Activated CD4-positive, alpha-beta T cell treated with anti-CD3 and anti-CD28 coated beads, Interleukin-2, amount 10 ng/mL, durations not matched to agents 24 days and 14 days (primary cell): Measurements from ENCODE around the gene PIAS2. TPM values are rescaled to one million over a fixed set of nuclear protein-coding genes. Genes with fewer than 3 reads are reported as not detected.
A peak's percentile ranks its signal among the peaks of the same experiment; 100 is the strongest.
"Not testable (repeated sequence)": the region's sequence is repeated elsewhere in the genome, so short reads cannot be mapped to it uniquely, and the experiment has no call there.

ENCODE experiments used
- DNase-seq: peaks from one replicate; pipeline ENCODE4 v3.0.0; 2022
- H3K27ac Mint-ChIP-seq: one replicate; pipeline ENCODE4 v1.8.0; 2022; ENCODE audit warnings: mild to moderate bottlenecking, mixed read lengths
- H3K27me3 Mint-ChIP-seq: one replicate; pipeline ENCODE4 v1.8.0; 2022; ENCODE audit warnings: mixed read lengths
- H3K36me3 Mint-ChIP-seq: one replicate; pipeline ENCODE4 v1.8.0; 2022; ENCODE audit warnings: low read depth, mild to moderate bottlenecking, mixed read lengths
- H3K4me1 Mint-ChIP-seq: one replicate; pipeline ENCODE4 v1.8.0; 2021; ENCODE audit warnings: mixed read lengths
- H3K4me3 Mint-ChIP-seq: one replicate; pipeline ENCODE4 v1.8.0; 2022; ENCODE audit warnings: mild to moderate bottlenecking, moderate library complexity, mixed read lengths
- H3K9me3 Mint-ChIP-seq: one replicate; pipeline ENCODE4 v1.8.0; 2021; ENCODE audit warnings: mixed read lengths
- intact Hi-C: fragments of 100-400 bp; cut with micrococcal nuclease; formaldehyde crosslinking; loops from one replicate; pipeline ENCODE4 v1.15.1; 2023
- total RNA-seq: library from RNA; stranded (reverse); gene quantifications from 2 replicates; pipeline ENCODE4 v1.2.3, GENCODE V29; 2022

Gene PIAS2, protein sequence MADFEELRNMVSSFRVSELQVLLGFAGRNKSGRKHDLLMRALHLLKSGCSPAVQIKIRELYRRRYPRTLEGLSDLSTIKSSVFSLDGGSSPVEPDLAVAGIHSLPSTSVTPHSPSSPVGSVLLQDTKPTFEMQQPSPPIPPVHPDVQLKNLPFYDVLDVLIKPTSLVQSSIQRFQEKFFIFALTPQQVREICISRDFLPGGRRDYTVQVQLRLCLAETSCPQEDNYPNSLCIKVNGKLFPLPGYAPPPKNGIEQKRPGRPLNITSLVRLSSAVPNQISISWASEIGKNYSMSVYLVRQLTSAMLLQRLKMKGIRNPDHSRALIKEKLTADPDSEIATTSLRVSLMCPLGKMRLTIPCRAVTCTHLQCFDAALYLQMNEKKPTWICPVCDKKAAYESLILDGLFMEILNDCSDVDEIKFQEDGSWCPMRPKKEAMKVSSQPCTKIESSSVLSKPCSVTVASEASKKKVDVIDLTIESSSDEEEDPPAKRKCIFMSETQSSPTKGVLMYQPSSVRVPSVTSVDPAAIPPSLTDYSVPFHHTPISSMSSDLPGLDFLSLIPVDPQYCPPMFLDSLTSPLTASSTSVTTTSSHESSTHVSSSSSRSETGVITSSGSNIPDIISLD
- total RNA-seq, result 33.9 and 39.3 TPM in 2 replicates

DNA sequence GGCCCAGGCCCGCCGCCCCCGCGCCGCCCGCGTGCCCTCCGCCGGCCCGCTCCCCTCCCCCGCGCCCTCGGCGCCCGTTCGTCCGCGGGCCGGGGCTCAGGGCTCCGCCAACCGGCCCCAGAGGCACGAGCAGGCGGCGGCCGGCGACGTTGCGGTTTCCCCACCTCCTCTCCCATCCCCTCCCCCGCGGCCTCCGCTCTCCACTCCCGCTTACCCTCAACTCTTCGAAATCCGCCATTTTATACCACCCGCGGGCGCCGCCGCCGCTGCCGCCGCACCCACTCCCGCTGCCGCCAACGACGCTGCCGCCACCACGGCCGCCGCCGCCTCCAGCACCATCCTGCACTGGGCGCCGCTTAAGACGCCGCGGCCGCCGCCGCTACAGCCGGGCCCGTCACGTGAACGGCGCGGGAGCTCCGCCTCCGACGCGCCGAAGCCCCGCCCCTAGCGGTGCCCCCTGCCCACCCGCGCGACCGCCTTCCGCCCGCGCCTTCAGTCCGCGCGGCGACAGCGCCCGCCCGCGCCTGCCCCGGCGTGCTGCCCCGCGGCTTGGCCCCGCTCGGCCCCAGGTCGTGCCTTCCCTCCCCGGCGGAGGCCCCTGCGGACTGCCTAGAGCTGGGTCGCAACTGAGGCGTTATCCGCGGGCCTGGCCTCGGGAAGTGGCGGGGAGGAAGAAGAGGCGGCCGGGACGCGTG lies at the start of gene PIAS2, which contains the start of gene KATNAL2:
PIAS2 (minus strand) TSS at position 400 of the 695 bp plus-strand sequence; CDS start at position 238, 162 bp downstream.
KATNAL2 (plus strand) TSS at position 495 of the 695 bp plus-strand sequence. CDS start 29,271 bp downstream, outside the sequence.
- Mint-ChIP-seq H3K27me3 (peaks cover 13% of the 10 kb centered on the region), H3K4me1 (peaks cover 42% of the 10 kb centered on the region), H3K9me3 (no peaks in the 10 kb centered on the region), H3K4me3 (peak within 1 kb of the TSS; percentile 93), H3K27ac (peak within 1 kb of the TSS; percentile 90), H3K36me3 (peaks cover 1% of the 10 kb centered on the region)
- intact Hi-C loops, result loop anchor here (2.0 to 10.0 kb wide), 6 partner anchors 26 to 1014 kb away; partner anchors contain the start of genes SMAD2 and ST8SIA5
- peak; percentile 93 for DNase-seq

DNA sequence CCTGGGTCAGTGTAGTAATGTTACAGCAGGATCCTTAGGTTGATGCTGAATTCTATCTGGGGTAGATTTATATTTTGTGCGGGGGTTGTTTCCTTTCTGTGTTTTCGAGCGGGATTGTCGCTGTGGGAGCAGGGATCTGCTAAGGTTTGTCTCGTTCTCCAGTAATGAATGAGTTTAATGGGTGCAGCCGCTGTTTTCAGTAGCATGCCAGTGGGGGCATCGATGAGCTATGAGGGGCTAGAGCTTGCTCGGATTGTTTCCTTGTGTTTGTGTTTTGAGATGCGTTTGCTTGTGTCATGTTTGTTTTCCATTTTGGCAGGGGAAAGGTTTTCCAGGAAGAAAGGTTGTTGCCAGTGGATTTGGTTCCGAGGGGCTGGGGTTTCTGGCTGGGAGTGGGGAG lies 49.0 kb upstream of the PIAS2 start:
- H3K4me3 Mint-ChIP-seq, H3K9me3 Mint-ChIP-seq, H3K4me1 Mint-ChIP-seq, DNase-seq, H3K27me3 Mint-ChIP-seq, H3K36me3 Mint-ChIP-seq, H3K27ac Mint-ChIP-seq, intact Hi-C loops: not testable (repeated sequence)

DNA sequence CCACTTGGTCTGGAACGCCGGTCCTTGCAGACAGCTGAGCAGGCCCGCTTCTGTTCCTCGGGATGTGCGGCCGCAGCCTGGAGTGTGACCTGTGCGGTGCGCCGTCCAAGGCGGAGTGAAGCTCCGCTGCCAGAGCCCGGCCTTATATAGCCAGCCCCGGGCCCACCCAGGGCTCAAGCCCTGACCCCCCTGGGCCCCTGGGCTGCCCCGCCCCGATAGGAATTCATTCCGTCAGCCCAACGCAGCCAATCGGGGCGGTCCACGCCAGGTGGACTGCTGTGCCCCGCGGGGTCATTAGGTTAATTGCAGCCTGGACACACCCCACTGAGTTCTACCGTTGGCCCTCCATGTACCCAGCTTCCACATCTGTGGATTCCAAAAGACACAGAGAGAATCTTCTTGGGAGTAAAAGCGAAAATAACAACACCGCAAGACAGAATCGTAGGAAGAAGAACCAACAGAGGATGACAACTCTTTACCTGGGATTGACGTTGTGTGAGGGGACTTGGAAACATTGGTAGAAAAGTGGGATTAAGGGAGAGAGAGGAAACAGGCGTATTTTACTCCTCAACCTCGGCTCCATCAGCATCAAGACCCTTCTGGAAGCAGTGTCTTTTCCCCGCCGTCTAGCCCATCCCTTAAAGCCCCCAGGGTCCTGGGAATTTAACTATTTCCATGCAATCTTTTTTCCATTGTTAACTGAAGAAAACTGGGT lies 47.4 kb upstream of the PIAS2 start:
- H3K36me3 Mint-ChIP-seq, H3K9me3 Mint-ChIP-seq, H3K4me1 Mint-ChIP-seq, H3K27ac Mint-ChIP-seq, intact Hi-C loops, H3K27me3 Mint-ChIP-seq, H3K4me3 Mint-ChIP-seq: not testable (repeated sequence)
- peak; percentile 62 for DNase-seq

DNA sequence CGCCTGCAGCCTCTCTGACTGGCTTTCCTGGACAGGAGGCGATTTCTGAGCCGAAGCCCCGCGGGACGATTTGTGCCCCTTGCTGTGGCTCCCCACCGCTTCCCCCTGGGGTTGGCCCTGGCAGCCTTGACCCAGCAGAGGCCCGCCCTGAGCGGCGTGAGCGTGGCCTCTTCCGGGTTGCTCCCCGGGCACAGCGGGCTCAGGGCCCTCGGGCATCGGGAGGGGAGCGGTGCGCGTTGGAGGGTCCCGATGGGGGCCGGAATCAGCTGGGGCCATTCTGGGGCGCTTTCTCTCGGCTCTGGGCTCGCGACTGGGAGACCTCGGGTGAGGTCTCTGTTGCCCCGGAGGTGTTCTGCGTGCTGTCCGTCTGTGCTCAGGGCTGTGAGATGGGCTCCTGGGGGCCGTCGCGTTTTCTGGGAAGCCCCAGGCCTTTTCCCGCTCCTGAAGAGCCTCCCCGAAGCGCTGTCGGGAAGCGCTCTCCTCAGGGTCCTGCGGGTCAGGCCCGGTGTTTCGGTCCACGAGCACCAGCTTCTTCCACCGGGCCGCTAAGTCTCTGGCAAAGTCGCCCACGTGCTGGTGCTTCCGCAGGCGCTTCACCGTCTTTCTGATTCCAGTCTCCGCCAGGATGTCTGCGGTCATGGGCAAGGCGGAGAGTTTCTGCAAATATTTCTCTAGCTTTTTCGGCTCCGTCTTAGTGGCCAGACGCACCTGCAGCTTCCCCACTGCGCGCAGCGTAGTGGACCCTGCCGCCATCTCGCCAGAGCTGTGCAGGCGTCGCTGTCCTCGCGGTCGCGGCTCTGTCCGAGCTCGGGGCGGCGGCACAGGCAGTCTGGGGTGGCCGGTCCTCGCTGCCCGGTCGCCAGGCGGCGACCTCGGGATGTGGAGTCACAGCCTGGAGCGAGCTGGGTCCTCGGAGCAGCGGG lies 46.6 kb upstream of the PIAS2 start:
- H3K9me3 Mint-ChIP-seq, DNase-seq, H3K36me3 Mint-ChIP-seq, H3K27ac Mint-ChIP-seq, intact Hi-C loops, H3K4me3 Mint-ChIP-seq, H3K4me1 Mint-ChIP-seq, H3K27me3 Mint-ChIP-seq: not testable (repeated sequence)

DNA sequence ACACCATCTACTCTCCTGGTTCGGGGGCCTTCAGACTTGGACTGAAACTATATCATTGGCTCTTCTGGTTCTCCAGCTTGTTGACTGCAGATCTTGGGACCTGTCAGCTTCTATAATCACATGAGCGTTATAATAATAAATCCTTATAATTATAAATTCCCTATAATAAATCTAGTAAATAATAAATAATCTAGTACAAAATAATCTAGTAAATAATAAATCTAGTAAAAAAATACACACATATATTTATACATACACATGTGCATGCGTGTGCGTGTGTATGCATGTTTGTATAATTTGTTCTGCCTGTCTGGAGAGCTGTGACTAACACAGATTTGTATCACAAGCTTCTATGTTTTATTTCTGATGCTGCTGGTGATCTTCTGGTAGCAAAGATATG lies 40.9 kb upstream of the PIAS2 start:
- H3K36me3 Mint-ChIP-seq, result no peaks in the 10 kb centered on the region
- H3K4me1 Mint-ChIP-seq, result no peaks in the 10 kb centered on the region
- intact Hi-C loops, result no loop called here
- DNase-seq, result no peak
- H3K27ac Mint-ChIP-seq, result no peak overlapping the region
- H3K9me3 Mint-ChIP-seq, result peaks cover 3% of the 10 kb centered on the region
- H3K27me3 Mint-ChIP-seq, result no peaks in the 10 kb centered on the region
- H3K4me3 Mint-ChIP-seq, result no peak overlapping the region

DNA sequence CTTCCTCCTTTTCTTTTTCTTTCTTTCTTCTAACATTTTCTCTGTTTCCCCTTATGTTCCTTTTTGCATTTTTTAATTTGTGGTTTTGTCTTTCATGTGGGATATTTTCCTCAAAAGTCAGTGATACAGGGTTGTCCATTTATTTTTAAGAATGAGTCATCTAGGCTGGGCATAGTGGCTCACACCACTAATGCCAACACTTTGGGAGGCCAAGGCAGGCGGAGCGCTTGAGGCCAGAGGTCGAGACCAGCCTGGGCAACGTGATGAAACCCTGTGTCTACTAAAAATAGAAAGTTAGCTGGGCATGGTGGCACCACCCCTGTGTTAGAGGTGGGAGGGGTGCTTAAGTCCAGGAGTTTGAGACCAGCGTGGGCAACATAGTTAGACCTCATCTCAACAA lies 35.9 kb upstream of the PIAS2 start:
- intact Hi-C loops, result no loop called here
- Mint-ChIP-seq H3K27me3 (peaks cover 4% of the 10 kb centered on the region), H3K36me3 (no peaks in the 10 kb centered on the region), H3K4me3 (no peak overlapping the region), H3K27ac (no peak overlapping the region), H3K4me1 (no peaks in the 10 kb centered on the region), H3K9me3 (no peaks in the 10 kb centered on the region)
- DNase-seq, result no peak

DNA sequence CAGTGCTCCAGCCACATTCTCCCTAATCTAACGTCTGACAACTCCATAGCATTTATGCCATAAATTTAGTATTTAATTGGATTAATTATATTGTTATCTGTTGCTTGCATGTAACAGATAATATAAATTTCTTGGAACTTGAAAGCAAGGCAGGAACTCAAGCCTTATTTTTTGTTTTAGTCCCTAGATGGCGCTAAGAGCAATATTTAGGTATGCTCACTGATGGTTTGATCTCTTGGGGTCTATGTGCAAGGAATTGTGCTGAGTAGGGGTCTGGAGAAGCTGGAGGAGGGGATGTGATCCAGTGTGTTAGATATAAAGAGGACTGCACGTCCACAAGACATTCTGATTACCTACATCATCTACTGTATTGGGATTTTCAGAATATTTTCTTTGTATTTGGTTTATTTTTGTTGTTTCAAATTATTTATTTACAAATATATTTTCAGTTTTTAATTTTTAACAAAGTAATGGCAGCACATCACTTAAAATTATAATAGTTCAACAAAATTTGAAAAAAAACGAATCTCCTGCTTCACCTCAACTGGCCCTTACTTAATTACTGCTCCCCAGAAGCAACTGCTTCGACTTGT lies 32.9 kb upstream of the PIAS2 start:
- DNase-seq, result no peak
- Mint-ChIP-seq H3K9me3 (no peaks in the 10 kb centered on the region), H3K4me1 (no peaks in the 10 kb centered on the region), H3K27me3 (peaks cover 6% of the 10 kb centered on the region), H3K27ac (no peak overlapping the region), H3K4me3 (no peak overlapping the region), H3K36me3 (no peaks in the 10 kb centered on the region)
- intact Hi-C loops, result no loop called here

DNA sequence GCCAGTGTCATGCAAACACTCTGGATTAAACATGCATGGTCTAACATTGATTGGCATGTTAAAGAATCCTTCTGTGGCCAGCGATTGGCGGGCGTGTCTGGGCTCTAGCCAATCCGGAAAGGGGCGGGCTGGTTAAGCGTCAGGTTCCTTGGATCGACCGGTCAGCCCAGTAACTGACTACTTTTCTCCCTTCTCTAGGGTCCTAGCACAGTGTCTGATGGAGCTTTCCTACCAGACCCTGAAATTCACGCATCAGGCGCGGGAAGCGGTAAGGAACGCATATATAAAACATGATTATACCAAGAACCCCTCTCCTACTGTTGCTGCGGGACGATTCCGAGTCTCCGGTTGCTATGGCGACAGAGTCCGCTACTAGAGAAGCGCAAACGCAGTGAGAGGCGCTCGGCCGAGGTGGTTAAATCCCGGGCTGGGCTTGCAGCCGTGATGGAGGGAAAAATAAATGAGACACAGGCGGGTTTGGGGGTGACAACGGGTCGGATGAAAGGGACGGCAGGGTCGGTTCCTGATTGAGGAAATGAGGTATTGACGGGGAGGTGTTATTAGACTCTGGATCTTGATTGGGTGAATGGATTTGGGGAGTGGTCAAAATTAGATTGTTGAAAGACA lies 29.5 kb upstream of the PIAS2 start:
- intact Hi-C loops, result loop anchor here (2.0 kb wide), 1 partner anchor 30 kb away; the partner anchor contains the start of genes KATNAL2 and PIAS2
- Mint-ChIP-seq H3K27me3 (peaks cover 12% of the 10 kb centered on the region), H3K36me3 (no peaks in the 10 kb centered on the region), H3K9me3 (no peaks in the 10 kb centered on the region), H3K27ac (no peak overlapping the region), H3K4me1 (no peaks in the 10 kb centered on the region), H3K4me3 (no peak overlapping the region)
- peak; percentile 88 for DNase-seq

DNA sequence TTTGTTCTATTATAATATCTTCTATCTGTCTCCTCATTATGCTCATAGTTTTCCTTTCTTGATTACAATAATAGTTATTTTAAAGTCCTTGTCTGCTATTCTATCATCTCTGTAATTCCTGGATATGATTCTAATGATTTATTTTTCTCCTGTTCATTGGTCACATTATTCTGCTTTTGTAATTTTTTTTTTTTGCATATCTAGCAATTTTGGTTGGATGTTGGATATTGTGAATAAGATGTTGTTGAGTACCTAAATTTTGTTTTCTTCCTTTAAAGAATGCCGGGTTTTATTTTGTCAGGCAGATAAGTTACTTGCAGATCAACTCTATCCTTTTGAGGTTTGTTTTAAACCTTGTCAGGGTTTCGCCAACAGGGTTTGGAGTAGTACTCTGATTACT lies 25.3 kb upstream of the PIAS2 start:
- Mint-ChIP-seq H3K4me1 (no peaks in the 10 kb centered on the region), H3K4me3 (no peak overlapping the region), H3K27me3 (peaks cover 7% of the 10 kb centered on the region), H3K27ac (no peak overlapping the region), H3K9me3 (no peaks in the 10 kb centered on the region), H3K36me3 (no peaks in the 10 kb centered on the region)
- DNase-seq, result no peak
- intact Hi-C loops, result no loop called here

DNA sequence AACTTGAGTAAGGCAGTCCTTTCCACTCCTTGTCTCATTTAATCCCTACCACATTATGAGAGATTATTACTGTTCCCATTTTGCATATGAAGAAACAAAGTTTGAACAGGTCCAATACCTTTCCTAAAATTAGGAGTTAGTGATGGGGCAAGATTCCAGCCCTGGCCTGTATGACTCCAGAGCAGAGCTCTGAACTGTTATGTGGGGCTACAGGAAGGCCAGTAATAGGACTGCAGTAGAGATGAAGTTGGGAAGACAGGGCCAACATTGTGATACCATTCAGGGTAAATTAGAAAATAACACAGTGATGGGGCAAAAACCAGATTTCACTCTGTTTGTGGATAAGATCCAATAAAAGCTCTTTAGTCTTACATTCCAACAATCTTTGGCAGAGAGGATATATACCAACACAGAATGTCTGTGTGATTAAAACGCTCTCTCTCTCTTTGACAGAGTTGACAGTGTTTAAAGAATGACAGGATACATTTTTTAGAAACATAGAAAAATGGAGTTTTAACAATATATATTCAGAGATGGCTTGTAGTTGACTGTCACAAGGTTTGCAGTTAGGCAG lies 22.8 kb upstream of the PIAS2 start:
- Mint-ChIP-seq H3K9me3 (no peaks in the 10 kb centered on the region), H3K27me3 (peaks cover 5% of the 10 kb centered on the region), H3K27ac (no peak overlapping the region), H3K36me3 (no peaks in the 10 kb centered on the region), H3K4me1 (no peaks in the 10 kb centered on the region), H3K4me3 (no peak overlapping the region)
- intact Hi-C loops, result no loop called here
- no peak for DNase-seq

DNA sequence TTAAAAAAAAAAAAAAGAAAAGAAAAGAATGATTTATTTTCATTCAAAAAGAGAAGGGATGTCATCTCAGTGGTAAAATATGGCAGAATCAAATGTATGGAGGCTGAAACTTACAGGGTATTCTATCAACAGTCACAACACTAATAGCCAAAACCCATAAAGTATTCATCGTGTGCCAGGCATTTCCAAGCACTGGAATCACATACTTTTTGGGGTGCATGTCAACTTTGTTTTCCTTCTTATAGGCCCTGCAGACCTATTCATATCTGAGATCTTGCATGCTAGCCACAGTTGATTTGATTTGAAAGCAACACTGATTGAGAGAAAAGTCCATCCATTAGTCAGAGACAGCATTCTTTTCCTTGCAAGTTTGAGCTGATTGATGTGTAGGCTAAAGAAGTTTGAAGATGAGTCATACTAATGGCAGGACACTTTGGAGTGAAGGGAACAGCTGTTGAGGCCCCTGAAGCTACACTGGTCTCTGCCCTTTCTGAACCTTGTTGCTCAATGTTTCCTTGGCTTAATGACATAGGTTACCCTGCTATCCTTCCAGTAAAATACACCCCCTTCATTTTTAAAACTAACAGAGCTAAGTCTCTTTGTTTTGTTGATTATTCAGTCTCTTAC lies 22.1 kb upstream of the PIAS2 start:
- Mint-ChIP-seq H3K27ac (no peak overlapping the region), H3K4me3 (no peak overlapping the region), H3K36me3 (no peaks in the 10 kb centered on the region), H3K27me3 (peaks cover 4% of the 10 kb centered on the region), H3K9me3 (no peaks in the 10 kb centered on the region), H3K4me1 (no peaks in the 10 kb centered on the region)
- intact Hi-C loops, result no loop called here
- no peak for DNase-seq

DNA sequence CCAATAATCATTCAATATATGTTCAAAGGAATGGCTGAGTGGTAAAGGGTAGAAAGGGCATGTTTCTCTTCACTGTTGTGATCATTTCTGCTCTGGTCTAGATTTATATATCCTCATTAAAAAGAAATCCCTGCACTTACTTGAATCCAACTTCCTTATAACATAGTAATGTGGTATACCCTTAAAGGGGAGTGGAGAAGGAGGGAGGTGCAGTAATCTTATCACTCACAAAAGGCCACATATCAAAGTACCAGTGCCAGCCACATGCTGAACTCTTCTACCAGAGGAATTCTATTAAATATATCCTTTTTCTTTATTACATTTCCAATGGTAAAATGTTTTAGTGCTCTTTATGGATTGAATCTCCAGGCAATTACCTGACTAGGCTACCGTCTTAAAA lies 3.3 kb upstream of the PIAS2 start:
- peaks cover 1% of the 10 kb centered on the region for H3K36me3 Mint-ChIP-seq
- DNase-seq, result no peak
- H3K27ac Mint-ChIP-seq, result no peak overlapping the region
- peaks cover 18% of the 10 kb centered on the region for H3K27me3 Mint-ChIP-seq
- intact Hi-C loops, result no loop called here
- no peaks in the 10 kb centered on the region for H3K9me3 Mint-ChIP-seq
- peaks cover 20% of the 10 kb centered on the region for H3K4me1 Mint-ChIP-seq
- H3K4me3 Mint-ChIP-seq, result no peak overlapping the region
